Endothelial cell of umbilical vein (primary cell): Measurements from ENCODE around the gene UBAP1. TPM values are rescaled to one million over a fixed set of nuclear protein-coding genes. Genes with fewer than 3 reads are reported as not detected.

Experiments
- BruUV-seq: library from RNA; stranded (reverse); fragments of 400-500 nt; replicated peaks from 2 replicates; lab custom pipeline; 2021; lab: Mats Ljungman, UMichigan
- CTCF ChIA-PET: fragments of 300-600, 350-600 bp; sonication (Branson Sonifier 250); formaldehyde crosslinking; loops from one replicate; lab custom pipeline; 2021; ENCODE audit warnings: antibody characterized with exemption, inconsistent platforms; lab: Charles Lee
- POLR2A ChIA-PET: fragments of 300-600, 350-600 bp; sonication (Branson Sonifier 250); formaldehyde crosslinking; loops from one replicate; lab custom pipeline; 2021; ENCODE audit warnings: antibody characterized with exemption, inconsistent platforms; lab: Charles Lee
- DNase-seq: peaks from one replicate; pipeline ENCODE4 v3.0.0-alpha.2; 2011; ENCODE audit warnings: low read depth, low spot score
- FAIRE-seq: peaks from 2 replicates; lab custom pipeline; 2011; peaks lifted over from hg19 to GRCh38; lab: Jason Lieb, UNC
- H2AFZ ChIP-seq: 2 replicates; pipeline ENCODE4 v1.6.0; 2012; ENCODE audit warnings: low read depth, low read length, control low read depth, inconsistent platforms
- H3K27ac ChIP-seq: 2 replicates; pipeline ENCODE4 v1.5.1; 2011; ENCODE audit warnings: low read depth, mild to moderate bottlenecking, control low read depth, low read length, moderate library complexity; ENCODE audit not compliant: insufficient read depth
- H3K27me3 ChIP-seq, 2 experiments: 2 replicates each; pipeline versions ENCODE4 v1.6.0 to v1.6.1; 2011; ENCODE audit warnings: low read length in 2 of 2, mixed read lengths in 1 of 2; ENCODE audit not compliant: control insufficient read depth in 2 of 2, insufficient read depth in 2 of 2
- H3K36me3 ChIP-seq, 2 experiments: 2 replicates in 1 of 2; 3 replicates in 1 of 2; pipeline ENCODE4 v1.5.1; 2011; ENCODE audit warnings: low read length in 2 of 2, mild to moderate bottlenecking in 1 of 2, moderate library complexity in 1 of 2; ENCODE audit not compliant: control insufficient read depth in 2 of 2, insufficient read depth in 2 of 2; ENCODE audit errors: extremely low read depth in 1 of 2
- H3K4me1 ChIP-seq: 3 replicates; pipeline ENCODE4 v1.5.1; 2011; ENCODE audit warnings: mild to moderate bottlenecking, low read length; ENCODE audit not compliant: control insufficient read depth, insufficient read depth; ENCODE audit errors: extremely low read depth
- H3K4me2 ChIP-seq: 2 replicates; pipeline ENCODE4 v1.6.1; 2011; ENCODE audit warnings: low read length, control low read depth, mixed read lengths; ENCODE audit not compliant: insufficient read depth
- H3K4me3 ChIP-seq, 3 experiments: fragments of 200-600 bp in 1 of 3; sonication (generic), shearing (Covaris generic) in 1 of 3; replicated peaks in 1 of 3; 2 replicates each; pipeline ENCODE4 v1.5.1; 2011 to 2016; ENCODE audit warnings: control low read depth in 3 of 3, low read length in 3 of 3, mild to moderate bottlenecking in 2 of 3, inconsistent platforms in 1 of 3, low read depth in 1 of 3, moderate library complexity in 1 of 3; ENCODE audit not compliant: insufficient read depth in 1 of 3
- H3K79me2 ChIP-seq: 2 replicates; pipeline ENCODE4 v1.6.0; 2012; ENCODE audit warnings: low read length, inconsistent platforms; ENCODE audit not compliant: control insufficient read depth, insufficient read depth
- H3K9ac ChIP-seq: replicated peaks from 2 replicates; pipeline ENCODE3; 2011; ENCODE audit warnings: low read length, control low read depth; ENCODE audit not compliant: insufficient read depth; ENCODE audit errors: extremely low read depth
- H3K9me1 ChIP-seq: replicated peaks from 3 replicates; pipeline ENCODE4 v1.6.0; 2011; ENCODE audit warnings: mild to moderate bottlenecking, low read length; ENCODE audit not compliant: control insufficient read depth, insufficient read depth; ENCODE audit errors: extremely low read depth
- H3K9me3 ChIP-seq: replicated peaks from 2 replicates; pipeline ENCODE4 v1.5.1; 2012; ENCODE audit warnings: low read length, inconsistent platforms; ENCODE audit not compliant: control insufficient read depth, insufficient read depth
- H4K20me1 ChIP-seq: replicated peaks from 2 replicates; pipeline ENCODE3; 2011; ENCODE audit warnings: mild to moderate bottlenecking, low read length; ENCODE audit not compliant: control insufficient read depth, insufficient read depth; ENCODE audit errors: extremely low read depth
- EZH2 ChIP-seq: IDR thresholded peaks from 2 replicates; pipeline ENCODE4 v1.6.1; 2012; ENCODE audit warnings: borderline replicate concordance, low read depth, mild to moderate bottlenecking, moderate library complexity, low read length, inconsistent platforms; ENCODE audit not compliant: severe bottlenecking
- FOS ChIP-seq: IDR thresholded peaks from 2 replicates; pipeline ENCODE4 v1.6.1; 2011; ENCODE audit warnings: mild to moderate bottlenecking, low read length, moderate library complexity, borderline replicate concordance; ENCODE audit not compliant: insufficient read depth
- GATA2 ChIP-seq: IDR thresholded peaks from 2 replicates; pipeline ENCODE4 v1.7.0; 2011; ENCODE audit warnings: low read depth, mild to moderate bottlenecking, moderate library complexity, mixed read lengths, low read length; ENCODE audit not compliant: insufficient read length, insufficient read depth
- JUN ChIP-seq: IDR thresholded peaks from 2 replicates; pipeline ENCODE4 v1.6.1; 2011; ENCODE audit warnings: borderline replicate concordance, low read depth; ENCODE audit not compliant: insufficient read length, insufficient read depth
- MYC ChIP-seq: IDR thresholded peaks from one replicate; pipeline ENCODE4 v1.6.1; 2011; ENCODE audit warnings: mild to moderate bottlenecking, low read depth, low read length
- POLR2A ChIP-seq: IDR thresholded peaks from 2 replicates; pipeline ENCODE4 v1.6.1; 2012; ENCODE audit warnings: low read depth, mild to moderate bottlenecking, control low read depth, low read length
- POLR2AphosphoS5 ChIP-seq: IDR thresholded peaks from 2 replicates; pipeline ENCODE4 v1.6.1; 2012; ENCODE audit warnings: low read depth, mild to moderate bottlenecking, control low read depth, low read length, moderate library complexity; ENCODE audit not compliant: insufficient read depth
- dilution Hi-C: fragments of 300-500 bp; cut with MboI; formaldehyde crosslinking; loops from one replicate; pipeline ENCODE4 v1.15.0; 2019; ENCODE audit warnings: low sequenced_read_pairs; ENCODE audit not compliant: extremely low pct_ligation_motif_present
- intact Hi-C: fragments of 100-400 bp; cut with micrococcal nuclease; formaldehyde crosslinking; loops from one replicate; pipeline ENCODE4 v1.10.0; 2022
- polyA plus RNA-seq, 4 experiments: library from polyadenylated mRNA; depleted of rRNA in 3 of 4; stranded (reverse) in 3 of 4; unstranded in 1 of 4; fragments of >200 nt; gene quantifications; 2 replicates each; pipeline versions ENCODE4 v1.2.1 to v1.2.3, GENCODE V29; 2011 to 2012; ENCODE audit warnings: missing spikeins in 1 of 4
- total RNA-seq: library from RNA; stranded (reverse); gene quantifications from 2 replicates; pipeline ENCODE4 v1.2.3, GENCODE V29; 2021
- TF ChIP-seq, protein P1 (sequence below), 2 donors: IDR thresholded peaks; 1 replicate in 1 of 2; 2 replicates in 1 of 2; pipeline ENCODE4 v1.5.1; 2011; ENCODE audit warnings: low read length in 2 of 2, mild to moderate bottlenecking in 2 of 2, moderate library complexity in 2 of 2, control low read depth in 1 of 2, inconsistent platforms in 1 of 2, low read depth in 1 of 2; ENCODE audit not compliant: insufficient read depth in 1 of 2; ENCODE audit errors: extremely low read depth in 1 of 2
- TF ChIP-seq, protein P2 (sequence below): IDR thresholded peaks from 2 replicates; pipeline ENCODE4 v1.6.1; 2011; ENCODE audit not compliant: insufficient read depth, insufficient read length

UBAP1 gene
- total and polyA plus RNA-seq, 2 donors (not counting 3 experiments of a cell fraction or from before 2014, with no cell fraction given) = 38.8 TPM

- POLR2A ChIA-PET = interaction anchor here (0.6 kb wide), 2 partner anchors 68 to 230 kb away, joined by 3 to 4 read pairs; no protein-coding TSS in a partner anchor
- H3K79me2 ChIP-seq = no peaks in the 10 kb centered on the region
- H3K4me3 ChIP-seq = no peak overlapping the region
- no peak overlapping the region for H3K9ac ChIP-seq
- dilution Hi-C loops (no loop called here), intact Hi-C loops (loop anchor here (5.0 kb wide), 1 partner anchor 73 kb away; the partner anchor contains the start of genes KIF24 and NUDT2)
- no peak overlapping the region for H2AFZ ChIP-seq
- TF ChIP-seq, protein P1, sequence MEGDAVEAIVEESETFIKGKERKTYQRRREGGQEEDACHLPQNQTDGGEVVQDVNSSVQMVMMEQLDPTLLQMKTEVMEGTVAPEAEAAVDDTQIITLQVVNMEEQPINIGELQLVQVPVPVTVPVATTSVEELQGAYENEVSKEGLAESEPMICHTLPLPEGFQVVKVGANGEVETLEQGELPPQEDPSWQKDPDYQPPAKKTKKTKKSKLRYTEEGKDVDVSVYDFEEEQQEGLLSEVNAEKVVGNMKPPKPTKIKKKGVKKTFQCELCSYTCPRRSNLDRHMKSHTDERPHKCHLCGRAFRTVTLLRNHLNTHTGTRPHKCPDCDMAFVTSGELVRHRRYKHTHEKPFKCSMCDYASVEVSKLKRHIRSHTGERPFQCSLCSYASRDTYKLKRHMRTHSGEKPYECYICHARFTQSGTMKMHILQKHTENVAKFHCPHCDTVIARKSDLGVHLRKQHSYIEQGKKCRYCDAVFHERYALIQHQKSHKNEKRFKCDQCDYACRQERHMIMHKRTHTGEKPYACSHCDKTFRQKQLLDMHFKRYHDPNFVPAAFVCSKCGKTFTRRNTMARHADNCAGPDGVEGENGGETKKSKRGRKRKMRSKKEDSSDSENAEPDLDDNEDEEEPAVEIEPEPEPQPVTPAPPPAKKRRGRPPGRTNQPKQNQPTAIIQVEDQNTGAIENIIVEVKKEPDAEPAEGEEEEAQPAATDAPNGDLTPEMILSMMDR (IDR thresholded peaks at IDR 0.05; ENCODE audit: extremely low read depth in 1 of 2, insufficient read depth in 1 of 2, low read depth in 1 of 2, low read length in 2 of 2) = no peak
- TF ChIP-seq JUN = no peak
- TF ChIP-seq POLR2AphosphoS5 = no peak
- TF ChIP-seq, protein P2, sequence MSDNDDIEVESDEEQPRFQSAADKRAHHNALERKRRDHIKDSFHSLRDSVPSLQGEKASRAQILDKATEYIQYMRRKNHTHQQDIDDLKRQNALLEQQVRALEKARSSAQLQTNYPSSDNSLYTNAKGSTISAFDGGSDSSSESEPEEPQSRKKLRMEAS = no peak
- no peak for TF ChIP-seq GATA2
- TF ChIP-seq EZH2 = no peak
- no peak for TF ChIP-seq POLR2A
- no peak for TF ChIP-seq FOS
- TF ChIP-seq MYC = no peak
- FAIRE-seq (no peak), DNase-seq (no peak)
- no peak overlapping the region for H3K4me2 ChIP-seq
- no peaks in the 10 kb centered on the region for H3K9me1 ChIP-seq
- CTCF ChIA-PET = interaction anchor here (0.6 to 4.8 kb wide), 35 partner anchors 9 to 317 kb away, joined by 3 to 43 read pairs (median 4); partner anchors contain the start of genes MYORG and UBAP1
- no peaks in the 10 kb centered on the region for H4K20me1 ChIP-seq
- H3K27me3 ChIP-seq = no peaks in the 10 kb centered on the region
- peaks cover 8 to 17% of the 10 kb centered on the region in 2 experiments for H3K36me3 ChIP-seq
- no TSS peak for BruUV-seq
- H3K4me1 ChIP-seq = no peaks in the 10 kb centered on the region
- no peaks in the 10 kb centered on the region for H3K9me3 ChIP-seq
- no peak overlapping the region for H3K27ac ChIP-seq
Observed at GRCh38 chr9:34254141-34254913, 75.5 kb downstream of the UBAP1 start.
